ENCODE measurements around the gene CISD3. TPM values are rescaled to one million over a fixed set of nuclear protein-coding genes. Genes with fewer than 3 reads are reported as not detected.
A peak's percentile ranks its signal among the peaks of the same experiment; 100 is the strongest.

CISD3 gene
- total RNA-seq, 1 donor from 2014 or later = 9.4 TPM

DNA sequence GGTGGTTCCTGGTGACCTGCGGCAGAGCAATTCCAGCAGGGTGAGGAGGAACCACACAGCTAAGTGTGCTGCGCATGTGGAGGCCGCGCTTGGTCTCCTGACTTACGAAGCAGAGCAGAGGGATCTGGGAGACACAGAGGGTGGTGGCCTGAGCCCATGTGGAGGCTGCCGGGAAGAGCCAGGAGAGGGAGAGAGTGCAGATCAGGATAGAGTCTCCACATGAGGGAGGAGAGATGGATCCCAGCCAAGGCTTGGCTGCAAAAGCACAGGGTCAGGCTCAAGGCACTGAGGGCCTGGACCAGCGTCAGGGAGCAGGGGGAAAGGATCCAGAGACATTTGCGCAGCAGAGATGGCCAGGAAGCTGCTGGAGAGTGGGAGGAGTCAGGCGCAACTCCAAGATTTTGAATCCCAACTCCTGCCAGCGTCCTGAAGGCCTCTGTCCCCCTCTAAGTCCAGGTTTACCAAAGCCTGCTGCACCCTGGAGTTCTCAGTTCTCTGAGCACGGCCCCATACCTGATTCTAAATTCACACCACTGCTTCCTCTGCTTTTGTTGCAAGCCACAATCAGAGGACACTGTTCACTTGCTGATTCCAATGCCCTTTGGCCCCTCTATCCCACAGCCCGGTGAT is 36.3 kb upstream of the CISD3 start:
- TF ChIP-seq CTCF (conservative IDR thresholded peaks at IDR 0.05; ENCODE audit: low read depth, low read length) = no peak
- no peak for DNase-seq (ENCODE audit: low read depth)

GRCh38 chr17:38697061-38697820 is 32.9 kb upstream of the CISD3 start:
- H3K4me3 ChIP-seq (ENCODE audit: low read depth, low read length) = no peak overlapping the region
- no peak for TF ChIP-seq CTCF (conservative IDR thresholded peaks at IDR 0.05; ENCODE audit: low read depth, low read length)
- no peak for DNase-seq (ENCODE audit: low read depth)

More for the DNA sequence above, 36.3 kb upstream of the CISD3 start:
- H3K4me3 ChIP-seq (ENCODE audit: low read depth, low read length) = no peak overlapping the region

DNA sequence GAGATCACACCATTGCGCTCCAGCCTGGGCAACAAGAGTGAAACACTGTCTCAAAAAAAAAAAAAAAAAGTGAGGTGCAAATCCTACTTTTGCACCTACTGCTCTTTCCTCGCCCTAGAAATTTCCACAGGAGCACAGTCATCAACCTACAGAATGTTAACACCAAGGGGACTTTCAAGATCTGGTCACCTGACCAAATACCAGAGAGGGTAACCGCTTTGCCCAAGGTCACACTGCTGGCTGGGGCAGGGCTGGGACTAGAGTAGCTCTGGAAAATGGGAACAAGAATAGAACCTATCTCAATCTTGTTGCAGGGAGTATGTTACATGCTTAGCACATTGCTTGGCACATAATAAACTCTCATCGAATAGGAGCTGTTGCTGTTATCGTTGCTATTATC is 31.4 kb upstream of the CISD3 start:
- TF ChIP-seq CTCF (conservative IDR thresholded peaks at IDR 0.05; ENCODE audit: low read depth, low read length) = no peak
- no peak overlapping the region for H3K4me3 ChIP-seq (ENCODE audit: low read depth, low read length)
- no peak for DNase-seq (ENCODE audit: low read depth)

DNA sequence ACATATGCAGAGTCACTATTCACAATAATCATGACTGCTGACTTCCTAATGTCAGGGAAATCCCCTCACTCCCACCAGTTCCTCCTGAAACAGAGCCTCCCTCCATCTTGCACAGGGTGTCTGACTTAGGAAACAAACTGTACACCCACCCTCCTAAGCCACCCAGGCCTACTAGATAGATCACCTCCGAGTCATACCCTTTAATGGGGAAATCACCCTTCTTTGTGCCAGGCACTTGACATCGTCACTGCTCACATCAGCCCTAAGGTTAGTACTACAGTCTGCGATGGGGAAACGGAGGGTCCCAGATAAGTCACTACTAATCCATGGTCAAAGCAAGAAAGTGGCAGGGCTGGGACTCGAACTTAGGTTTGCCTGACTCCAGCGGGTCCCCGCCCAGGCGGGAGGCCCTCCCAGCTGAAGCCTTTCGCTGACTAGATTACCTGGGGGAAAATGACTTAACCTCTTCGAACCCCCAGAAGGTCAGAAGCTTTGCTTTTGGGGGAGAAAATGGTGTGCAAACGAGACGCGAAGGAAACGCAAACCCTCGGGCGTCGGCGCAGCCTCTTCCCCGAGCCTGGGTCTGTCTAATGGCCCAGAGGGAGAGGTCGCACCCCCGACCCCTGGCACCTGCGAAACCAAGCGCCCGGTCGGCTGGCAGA is 28.5 kb upstream of the CISD3 start:
- H3K4me3 ChIP-seq (ENCODE audit: low read depth, low read length) = peak overlapping the region; percentile 95
- TF ChIP-seq CTCF (conservative IDR thresholded peaks at IDR 0.05; ENCODE audit: low read depth, low read length) = no peak
- DNase-seq (ENCODE audit: low read depth) = no peak

DNA sequence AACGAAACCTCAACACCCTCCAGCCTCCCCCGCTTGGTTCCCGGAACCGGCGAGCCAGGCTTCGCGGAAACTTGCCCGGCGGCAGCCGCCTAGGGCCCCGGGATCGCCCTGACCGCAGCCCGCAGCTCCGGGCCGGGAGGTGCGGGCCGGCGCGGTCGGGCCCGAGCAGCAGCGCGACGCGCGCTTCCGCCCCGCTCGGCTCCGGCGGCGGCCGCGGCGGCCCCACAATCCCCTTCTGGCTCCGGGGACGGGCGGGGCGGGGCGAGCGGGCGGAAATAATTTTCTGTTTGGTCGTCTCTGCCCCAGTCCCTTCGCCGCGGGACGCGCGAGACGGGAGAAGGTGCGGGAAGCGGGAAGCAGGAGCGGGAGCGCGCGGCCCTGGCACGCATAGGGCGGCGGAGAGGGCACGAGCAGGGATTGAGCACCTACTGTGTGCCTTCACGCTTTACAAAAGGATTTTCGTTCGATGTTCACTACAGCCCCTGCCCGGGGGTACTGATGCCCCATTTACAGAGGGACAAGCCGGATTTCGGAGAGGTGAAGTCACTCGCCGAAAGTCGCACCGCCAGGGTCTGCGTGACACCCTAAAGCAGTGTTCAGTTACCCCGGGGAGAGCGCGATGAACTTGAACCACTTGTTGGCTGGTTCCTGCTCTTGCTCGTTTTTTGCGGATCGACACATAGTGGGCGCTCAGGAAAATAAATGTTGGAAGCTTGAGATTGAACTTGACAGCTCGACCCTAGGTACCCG is 27.8 kb upstream of the CISD3 start:
- no peak for DNase-seq (ENCODE audit: low read depth)
- TF ChIP-seq CTCF (conservative IDR thresholded peaks at IDR 0.05; ENCODE audit: low read depth, low read length) = no peak
- peak overlapping the region; percentile 95 for H3K4me3 ChIP-seq (ENCODE audit: low read depth, low read length)

DNA sequence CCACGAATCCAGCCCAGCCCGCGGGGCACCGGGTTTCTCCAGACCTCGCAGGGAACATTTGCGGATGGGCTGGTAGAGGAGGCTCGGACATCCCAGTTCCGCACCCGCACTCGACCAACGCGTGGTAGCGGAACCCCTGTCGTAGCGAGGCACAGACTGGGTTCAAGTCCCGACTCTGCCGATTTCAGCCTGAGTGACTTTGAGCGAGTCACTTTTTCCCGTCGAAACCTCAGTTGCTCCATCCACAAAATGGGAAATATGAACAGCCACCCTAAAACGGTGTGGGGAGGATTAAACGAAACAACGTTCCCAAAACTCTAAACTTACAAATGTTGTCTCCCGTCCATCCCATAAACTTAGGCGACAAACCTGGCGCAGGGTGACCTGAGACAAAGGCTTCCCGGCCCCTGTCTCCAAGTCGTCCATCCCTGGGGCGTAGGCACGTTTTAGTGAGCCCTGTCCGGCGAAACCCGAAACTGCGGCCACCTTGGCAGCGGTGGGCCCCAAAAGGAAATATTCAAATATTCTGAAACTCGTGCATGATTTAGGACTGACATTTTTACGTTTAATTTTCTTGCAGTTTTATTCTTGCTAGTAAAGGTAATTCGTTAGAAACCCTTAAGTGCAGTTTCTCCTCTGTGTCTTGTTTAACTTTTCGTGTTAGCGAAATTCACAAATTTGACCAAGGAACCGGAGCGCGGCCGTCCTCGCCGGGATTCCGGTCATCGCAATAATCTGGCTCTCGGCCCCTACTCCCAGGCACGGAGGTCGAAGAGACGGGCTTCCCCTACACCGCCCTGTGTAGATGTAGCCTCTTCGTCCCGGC is 27.0 kb upstream of the CISD3 start:
- TF ChIP-seq CTCF (conservative IDR thresholded peaks at IDR 0.05; ENCODE audit: low read depth, low read length) = no peak
- H3K4me3 ChIP-seq (ENCODE audit: low read depth, low read length) = peak overlapping the region; percentile 95
- DNase-seq (ENCODE audit: low read depth) = no peak
